GM18511 (cell line): ENCODE measurements around the gene GPC4.

Source experiments
- ATAC-seq: cut with Tn5 transposase; IDR thresholded peaks from one replicate; pipeline ENCODE4 v1.9.1; 2021; ENCODE audit warnings: mild to moderate bottlenecking, moderate library complexity; ENCODE audit not compliant: unreplicated experiment

Gene GPC4

DNA sequence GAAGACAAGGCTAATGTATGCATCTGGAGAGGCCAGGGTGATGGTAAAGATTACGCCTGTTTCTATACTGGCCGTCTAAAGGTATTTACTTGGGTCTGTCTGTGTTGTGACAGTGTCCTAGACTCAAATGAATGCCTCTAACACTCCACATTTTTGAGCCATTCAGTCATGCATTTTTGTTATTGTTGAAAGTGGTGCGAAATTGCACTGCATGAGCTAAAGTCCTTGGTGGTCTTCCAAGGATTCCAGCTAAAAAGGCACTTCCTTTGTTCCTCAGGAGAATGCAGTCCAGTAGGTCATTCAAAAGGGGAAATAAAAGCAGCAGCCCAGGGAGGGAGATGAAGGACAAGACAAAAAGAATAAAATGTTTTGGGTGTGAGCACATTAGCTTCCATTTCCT is 3.0 kb downstream of the GPC4 start:
- no peak for ATAC-seq

DNA sequence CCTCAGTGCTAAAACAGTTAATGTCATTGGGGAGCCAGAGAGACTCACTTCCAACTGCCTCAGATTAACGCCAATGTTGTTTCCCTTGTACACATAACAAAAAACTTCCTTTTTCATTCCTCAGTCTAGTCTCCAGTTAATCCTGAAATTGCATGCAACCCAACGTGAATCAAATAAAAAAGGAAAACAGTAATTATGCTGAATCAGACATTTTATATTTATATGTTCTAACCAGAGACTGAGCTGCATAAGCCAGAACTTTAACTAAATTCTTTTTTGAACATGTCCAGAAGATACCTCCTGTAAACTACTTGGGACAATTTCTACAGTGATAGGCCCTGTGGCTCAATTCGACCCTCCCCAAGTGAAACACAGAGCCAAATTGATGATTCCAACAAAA is 4.7 kb downstream of the GPC4 start:
- ATAC-seq, result no peak

DNA sequence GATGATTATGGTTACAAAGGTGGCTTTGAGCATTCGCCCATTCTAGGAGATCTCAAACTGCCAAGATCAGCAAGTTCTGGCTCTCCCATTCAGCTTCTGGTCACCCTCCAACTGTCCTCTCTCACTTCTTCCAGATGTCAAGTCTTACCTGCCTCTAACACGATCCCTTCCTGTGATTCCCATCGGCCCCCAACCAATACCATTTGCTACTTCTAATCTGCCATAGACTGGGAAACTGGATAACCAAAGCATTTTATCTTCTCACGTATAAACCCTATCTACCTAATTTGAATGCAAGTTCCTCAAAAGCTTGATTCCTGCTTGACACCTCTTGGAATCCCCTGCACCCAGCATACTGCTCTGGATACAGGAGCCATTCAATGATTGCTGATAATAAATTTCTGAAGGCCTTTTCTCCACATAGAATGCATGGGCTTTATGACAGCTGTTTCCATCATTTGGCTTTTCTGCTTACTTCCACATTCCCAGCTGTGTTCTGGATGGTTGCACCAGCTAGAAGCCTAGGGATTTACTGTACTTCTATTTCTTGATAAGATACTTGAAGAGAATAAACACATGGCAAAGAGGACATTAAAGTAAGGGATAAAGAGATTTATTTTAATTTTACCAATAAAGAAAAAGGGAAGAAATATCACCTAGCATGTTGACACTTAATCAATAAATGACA is 9.6 kb downstream of the GPC4 start:
- ATAC-seq, result no peak

DNA sequence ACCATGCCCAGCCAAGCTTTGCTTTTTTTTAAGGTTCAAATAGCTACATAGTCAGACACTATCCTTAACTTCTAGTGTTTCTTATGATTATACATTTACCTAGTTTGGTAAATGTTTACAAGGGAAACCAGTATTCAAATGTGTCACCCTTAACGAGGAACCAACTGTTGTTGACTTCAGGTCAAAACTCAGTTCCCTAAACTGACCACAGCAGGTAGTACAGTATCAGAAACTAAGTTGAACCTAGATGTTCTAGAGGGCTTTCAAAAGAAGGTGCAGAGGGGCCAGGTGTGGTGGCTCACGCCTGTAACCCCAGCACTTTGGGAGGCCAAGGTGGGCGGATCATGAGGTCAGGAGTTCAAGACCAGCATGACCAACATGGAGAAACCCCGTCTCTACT is 11.3 kb downstream of the GPC4 start:
- ATAC-seq, result no peak

DNA sequence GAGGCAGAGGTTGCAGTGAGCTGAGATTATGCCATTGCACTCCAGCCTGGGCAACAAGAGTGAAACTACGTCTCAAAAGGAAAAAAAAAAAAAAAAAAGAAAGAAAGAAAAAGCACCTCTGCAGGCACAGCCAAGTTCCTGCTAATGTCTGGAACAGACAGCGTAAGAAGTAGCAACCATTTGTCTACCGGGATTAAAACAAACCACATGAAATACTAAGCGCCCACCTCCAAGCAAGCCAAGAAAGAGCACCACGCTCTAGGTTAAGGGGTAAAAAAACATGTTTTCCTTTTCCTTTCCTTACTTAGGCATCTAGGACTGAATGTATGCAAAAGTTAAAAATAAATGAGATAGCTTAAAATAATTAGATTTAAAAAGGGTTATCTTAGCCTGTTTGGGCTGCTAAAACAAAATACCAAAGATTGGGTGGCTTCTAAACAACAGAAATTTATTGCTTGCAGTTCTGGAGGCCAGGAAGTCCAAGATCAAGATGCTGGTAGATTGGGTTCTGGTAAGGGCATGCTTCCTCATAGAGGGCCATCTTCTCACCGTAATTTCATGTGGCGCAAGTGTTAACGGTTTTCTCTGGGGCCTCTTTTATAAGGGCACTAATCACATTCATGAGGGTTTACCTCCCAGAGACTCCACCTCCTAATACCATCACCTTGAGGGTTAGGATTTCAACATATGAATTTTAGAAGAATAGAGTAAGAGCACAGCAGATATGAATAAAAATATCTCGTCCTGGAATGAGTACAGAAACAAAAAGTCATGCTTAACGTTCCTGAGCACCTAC is 12.3 kb downstream of the GPC4 start:
- ATAC-seq, result no peak

DNA sequence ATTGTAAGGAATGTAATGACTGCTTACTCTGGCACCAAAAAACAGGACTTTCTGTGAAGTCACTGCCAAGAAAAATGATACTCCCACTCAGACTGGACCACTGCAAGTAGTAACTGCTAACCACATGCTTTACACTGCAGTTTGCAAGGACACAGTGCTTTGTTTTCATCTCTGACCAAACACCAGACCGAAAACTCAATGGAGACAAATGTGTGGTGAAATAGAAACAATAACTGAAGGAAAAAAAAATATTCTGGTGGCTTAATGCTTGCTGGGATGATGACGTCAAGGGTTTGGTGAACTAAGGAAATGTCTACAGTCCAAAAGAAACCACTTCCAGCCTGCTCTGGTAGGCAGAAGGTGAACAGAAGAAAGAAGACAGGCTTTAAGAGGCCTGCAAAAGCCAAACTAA is 13.2 kb downstream of the GPC4 start:
- no peak for ATAC-seq

DNA sequence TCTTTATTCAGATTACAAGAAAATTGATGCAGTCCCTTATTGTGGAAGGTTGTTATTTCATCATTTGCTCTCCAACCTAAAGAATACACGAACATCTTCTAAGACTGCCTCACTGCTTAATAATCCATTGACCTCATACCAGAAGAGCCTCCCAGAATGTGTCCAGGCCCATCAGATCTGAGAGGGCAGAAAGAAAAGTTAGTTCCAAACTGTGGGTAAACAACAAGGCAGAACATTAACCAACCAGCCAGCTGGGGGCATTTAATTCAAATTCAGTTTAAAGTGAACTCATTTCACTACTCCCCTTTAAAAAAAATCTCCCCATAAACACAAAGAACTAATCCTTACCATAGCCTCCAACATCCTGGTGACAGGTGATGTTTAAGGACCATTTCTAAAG is 13.8 kb downstream of the GPC4 start:
- ATAC-seq, result no peak

DNA sequence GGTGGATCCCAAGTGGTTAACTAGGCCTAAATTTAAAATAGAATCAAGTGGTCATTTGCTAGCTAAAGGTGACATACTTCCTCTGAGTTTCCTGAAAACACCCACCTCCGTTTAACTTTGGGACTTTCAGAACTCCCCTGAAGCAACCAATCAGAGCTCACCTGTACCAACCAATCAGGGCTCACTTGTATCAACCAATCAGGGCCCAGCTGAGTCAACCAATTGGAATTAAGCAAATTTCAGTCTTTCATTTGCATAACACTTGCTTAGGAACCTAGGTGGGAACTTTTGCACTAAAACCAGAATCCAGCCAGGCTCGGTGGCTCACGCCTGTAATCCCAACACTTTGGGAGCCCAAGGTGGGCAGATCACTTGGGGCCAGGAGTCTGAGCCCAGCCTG is 15.9 kb downstream of the GPC4 start:
- no peak for ATAC-seq

DNA sequence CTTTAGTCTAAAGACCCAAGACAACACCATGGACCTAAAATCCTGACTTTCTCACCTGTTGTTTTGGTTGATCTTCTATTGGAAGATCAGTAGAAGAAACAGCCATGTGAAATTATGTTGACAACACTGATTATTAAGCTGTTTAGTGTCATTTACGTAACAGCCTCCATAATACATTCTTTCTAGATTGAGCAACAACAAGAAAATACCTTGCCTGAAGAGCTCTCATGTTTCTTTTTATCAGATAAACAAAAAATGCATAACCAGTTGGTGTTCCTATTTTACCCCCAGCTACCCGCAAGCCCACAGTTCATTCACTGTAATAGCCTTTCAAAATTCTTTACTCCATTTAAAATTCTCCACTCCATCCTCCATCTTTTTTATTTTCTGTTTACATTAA is 20.5 kb downstream of the GPC4 start:
- ATAC-seq, result no peak

DNA sequence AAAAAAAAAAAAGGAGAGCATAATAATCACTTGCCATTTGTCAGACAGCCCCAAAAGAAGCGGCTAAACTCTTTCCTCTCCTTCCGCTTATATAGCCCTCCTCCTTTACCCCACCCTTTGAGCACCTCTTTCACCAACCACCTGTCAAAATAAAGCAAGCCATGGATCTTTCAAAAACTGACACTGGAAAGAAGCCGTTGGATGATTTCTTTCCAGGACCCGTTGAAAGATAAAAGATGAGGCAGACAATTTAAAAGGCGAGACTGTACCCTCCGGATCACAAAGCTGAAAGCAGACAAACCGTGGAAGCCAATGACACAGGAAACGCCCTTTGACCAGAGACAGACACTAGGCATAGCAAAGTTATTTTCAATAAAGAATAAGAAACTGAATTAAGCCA is 22.6 kb downstream of the GPC4 start:
- no peak for ATAC-seq

DNA sequence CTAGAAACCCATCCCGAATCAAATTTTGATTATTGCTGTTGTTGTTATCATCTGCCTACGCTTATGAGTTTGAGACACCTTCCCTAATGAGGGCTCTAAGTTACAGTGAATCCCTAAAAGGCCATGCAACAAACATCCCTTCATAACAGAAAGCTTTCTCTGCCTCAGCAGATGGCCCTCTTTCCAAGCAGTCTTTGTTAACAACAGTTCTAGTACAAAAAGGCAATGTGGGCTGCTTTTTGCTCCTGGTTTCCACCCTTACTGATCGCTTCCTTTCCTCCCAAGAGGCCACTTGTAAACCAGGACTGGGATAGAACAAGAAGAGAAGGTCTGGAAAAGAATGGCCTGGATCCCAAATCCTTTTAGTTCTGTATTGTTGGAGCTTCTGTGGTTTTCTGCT is 24.2 kb downstream of the GPC4 start:
- ATAC-seq, result no peak

DNA sequence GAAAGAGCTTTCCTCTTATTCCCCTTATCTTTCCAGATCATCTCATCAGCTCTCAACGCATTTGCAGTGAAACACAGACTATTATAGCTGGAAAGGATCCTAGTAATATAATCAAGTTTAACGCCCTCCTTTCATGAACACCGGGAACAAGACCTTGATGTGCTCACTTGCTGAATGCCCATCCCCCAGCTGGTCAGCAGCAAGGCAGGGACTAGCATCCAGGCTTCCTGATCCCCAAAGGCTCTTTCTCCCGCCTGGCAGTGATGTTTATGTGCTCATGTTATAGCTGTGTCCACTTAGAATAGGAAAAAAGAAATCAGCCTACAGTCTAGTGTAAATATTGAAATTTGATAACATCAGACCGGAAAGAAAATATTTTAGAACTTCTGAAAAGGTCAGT is 24.6 kb downstream of the GPC4 start:
- no peak for ATAC-seq

DNA sequence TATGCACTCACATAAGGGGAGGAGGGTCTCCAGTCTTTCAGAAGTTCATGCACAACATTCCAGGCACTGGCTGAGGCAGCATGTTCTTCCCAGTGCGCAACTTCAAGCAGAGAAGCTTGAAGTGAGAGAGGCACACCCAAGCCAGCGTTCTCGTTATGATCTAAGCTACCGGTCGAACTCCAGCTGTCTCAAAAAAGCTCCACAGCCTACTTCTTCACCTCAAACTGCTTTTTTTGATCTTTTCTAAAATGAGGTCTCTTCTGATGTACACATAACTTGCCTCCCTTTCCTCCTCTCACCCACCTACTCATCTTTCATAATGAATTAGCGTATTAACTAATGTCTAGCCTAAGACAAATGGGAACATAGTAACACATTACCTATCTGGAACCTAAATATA is 25.3 kb downstream of the GPC4 start:
- ATAC-seq, result no peak

DNA sequence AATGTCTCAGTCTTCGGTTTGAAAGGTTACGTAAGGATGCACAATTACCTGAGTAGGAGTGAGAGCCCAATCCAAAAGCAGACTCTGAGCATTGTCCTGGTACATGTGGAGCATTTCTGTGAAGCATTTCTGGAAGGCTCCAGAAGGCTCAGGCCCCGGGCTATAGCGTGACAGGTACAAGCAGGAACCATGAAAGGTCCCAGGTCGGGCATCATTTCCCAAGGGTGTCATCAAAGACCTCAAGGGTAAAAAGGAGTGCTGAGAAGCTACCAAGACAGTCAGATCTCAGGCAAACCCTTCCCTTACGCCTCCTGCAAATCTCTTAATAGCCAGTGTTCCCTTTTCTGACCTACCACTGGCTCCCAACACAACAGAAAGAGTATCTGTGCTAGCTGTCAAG is 30.8 kb downstream of the GPC4 start:
- ATAC-seq, result no peak

DNA sequence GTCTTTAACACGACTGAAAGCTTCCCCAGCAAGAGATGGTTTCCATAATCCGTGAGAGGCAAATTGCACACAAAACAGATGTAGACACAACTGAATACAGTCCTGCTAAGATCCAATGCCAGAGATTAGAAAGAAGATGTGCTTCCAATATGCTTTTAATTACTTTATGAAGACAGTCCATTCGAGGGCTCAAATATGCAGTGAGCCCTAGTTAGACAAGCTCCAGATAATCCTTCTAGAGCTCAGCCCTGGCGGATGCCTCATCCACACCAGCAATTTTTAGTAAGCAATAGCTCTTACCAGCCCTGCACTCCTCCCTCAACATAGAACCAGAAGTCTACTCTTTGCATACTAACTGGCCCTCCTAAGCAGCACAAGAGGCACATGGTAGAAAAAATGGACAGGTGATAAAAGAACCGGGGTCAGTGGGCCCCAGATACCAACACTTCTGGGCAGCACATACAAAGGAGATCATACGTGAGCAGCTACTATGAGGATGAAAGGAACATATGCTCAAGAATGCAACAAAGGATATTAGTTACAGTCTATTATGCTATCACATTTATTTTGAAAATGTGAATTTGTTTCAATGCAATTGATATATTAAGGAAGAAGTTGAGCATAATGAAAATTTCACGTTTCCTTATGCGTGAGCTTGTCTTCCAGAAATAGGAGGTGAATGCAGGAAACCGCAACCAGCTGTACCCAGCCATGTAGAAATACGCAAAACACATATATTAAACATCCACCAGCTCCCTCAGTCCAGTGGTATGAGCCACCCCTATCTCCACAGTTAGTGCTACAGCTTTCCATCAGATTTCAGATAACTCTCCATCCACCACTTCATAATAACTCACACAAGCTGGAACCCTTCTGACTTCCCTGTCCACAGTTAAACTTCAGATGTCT is 34.3 kb downstream of the GPC4 start:
- no peak for ATAC-seq

DNA sequence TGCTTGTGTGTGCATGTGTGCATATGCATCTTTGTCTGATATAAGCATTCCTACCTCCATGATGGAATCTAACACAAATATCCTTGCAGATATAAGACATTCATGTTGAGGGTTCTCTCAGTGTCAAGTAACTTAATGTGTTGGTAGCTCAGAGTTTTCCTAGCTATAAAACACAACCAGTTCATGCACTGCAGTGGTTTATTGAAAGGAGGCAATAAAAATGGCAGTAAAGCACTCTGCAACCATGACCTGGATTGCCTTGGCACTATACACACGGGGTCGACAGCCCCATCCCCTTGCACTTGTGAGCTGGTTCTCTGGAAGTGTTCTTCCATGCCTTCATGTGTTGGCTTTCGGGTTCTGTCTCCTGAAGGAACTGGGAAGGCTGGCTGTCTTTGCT is 38.9 kb downstream of the GPC4 start:
- no peak for ATAC-seq

DNA sequence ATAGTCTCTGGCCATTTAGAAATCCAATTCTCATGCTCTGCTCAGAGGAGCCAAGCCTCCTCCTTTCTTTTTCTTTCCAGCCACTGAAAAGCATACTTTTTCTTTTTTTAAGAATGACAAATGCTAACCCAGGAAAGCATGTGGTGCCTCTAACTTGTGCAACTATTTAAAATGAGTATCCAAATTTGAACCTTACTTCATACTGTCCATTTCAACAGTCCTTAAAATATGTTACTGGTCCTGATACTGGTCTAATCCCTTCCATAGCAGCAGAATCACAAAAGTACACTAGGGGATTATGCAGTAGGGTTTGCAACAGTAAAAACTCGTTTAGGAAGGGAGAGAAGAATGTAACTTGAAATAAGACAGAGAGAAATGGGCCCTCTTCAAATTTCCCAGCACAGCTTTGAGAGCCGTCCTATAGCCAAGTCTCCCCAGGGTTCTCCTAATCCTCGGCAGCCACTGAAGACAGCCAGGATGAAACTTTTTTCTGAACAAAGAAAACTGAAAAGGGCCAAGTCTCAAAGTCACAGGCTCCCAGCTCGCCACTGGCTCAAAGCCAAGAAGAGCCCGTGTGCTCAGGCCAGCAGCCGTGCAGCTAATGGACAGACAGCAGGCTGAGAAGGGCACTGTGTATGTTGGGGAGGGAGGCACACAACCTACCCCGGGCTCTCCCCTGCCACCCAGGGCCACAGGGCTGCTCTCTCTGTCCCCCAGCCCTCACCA is 39.5 kb downstream of the GPC4 start:
- no peak for ATAC-seq

DNA sequence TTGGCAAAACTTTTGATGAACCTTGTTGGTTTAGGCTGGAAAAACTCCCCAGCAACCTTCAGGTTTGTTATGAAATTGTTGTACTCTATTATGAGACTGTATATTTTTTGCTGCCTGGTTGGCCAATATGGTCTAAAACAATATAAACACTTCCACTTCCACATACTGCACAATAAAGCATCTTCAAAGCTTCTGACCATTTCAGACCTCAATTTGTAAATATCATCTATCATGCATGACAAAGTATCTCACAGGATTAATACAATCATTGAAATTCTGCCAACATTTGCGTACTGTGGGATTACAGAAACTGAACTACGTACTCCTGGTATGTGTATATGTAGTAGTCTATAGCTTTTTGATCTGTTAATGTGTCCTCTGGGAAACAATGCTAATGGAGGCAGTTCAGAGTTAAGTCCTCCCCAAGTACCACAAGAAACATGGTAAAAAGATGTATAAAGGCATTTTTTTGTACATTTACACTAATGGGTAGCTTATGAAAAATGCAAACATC is 40.4 kb downstream of the GPC4 start:
- ATAC-seq, result no peak

DNA sequence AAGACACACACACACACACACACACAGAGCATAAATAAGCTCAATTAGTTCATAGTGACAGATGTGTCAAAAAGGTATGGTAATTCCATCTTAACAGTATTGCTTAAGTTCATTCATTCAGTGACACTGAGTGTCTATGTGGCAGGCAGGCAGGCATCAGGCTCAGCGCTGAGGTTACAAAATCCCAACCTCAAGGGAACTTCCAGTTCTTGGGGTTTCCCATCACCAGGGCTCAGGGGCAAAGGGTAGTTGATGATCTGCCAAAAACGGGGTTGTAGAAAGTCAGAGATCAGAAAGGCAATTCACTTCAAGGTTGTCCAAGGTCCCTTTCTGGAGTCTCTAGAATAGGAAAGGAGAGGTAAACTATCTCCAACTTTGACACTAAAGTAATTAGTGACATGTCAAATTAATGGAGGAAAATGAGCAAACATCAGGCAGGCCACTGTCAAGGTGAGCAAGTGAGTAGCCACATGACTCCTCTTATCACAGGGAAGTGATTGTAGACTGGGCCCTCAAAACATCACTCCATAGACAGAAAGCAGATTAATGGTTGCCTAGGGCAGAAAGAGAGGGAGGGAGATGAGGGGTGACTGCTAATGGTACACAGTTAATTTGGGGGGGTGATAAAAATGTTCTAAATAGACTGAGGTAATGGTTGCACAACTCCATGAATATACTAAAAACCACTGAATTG is 41.8 kb downstream of the GPC4 start:
- no peak for ATAC-seq

DNA sequence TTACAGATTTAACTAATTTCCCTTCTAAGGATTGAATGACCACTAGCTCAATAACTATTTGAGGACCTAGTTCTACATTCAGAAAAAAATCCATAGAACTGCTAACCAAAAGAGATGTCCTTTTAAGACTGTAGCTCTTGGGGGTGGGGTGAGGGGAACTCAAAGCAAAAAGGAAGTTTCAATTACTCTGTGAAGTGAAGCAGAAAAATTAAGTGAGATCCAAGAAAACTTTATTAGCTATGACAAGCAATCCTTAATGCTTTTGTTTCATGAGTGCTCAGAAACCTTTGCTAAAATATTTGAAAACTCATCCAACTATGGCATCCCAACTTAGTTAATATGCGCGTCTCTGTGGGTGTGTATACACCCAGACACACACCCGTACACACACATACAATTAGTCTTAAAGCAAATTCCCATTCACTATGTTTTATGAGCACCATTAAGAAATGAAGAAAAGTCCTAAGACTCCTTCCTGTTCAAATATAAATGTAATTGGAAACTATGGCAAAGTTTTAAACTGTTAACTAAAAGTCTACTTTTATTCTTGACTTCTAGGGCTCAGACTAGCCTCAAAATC is 44.5 kb downstream of the GPC4 start:
- ATAC-seq, result no peak
